ENCODE results near the gene ERF.

Gene ERF

GRCh38 chr19:42271045-42271419 is 16.1 kb upstream of the ERF start:
- H3K9ac ChIP-seq (ENCODE audit: low read length) = peak overlapping the region; percentile 72; the same call in 1 of the 2 replicates
- no peaks in the 10 kb centered on the region for H3K79me2 ChIP-seq (ENCODE audit: insufficient read depth, low read length)
- no peaks in the 10 kb centered on the region for H4K20me1 ChIP-seq (ENCODE audit: insufficient read depth, low read length)
- H3K9me2 ChIP-seq (ENCODE audit: low read depth, low read length) = no peaks in the 10 kb centered on the region
- peaks cover 4% of the 10 kb centered on the region; the same call in 1 of the 2 replicates for H3K36me3 ChIP-seq (ENCODE audit: insufficient read depth, low read length)
- H2AFZ ChIP-seq (ENCODE audit: low read length) = no peak overlapping the region
- peak overlapping the region; percentile 79 for H3K4me2 ChIP-seq (ENCODE audit: low read length)
- no peaks in the 10 kb centered on the region for H3K27me3 ChIP-seq (ENCODE audit: insufficient read depth, low read length)
- peaks cover 30% of the 10 kb centered on the region for H3K4me1 ChIP-seq (ENCODE audit: insufficient read depth, low read length, severe bottlenecking)
- peak overlapping the region; percentile 81 for H3K4me3 ChIP-seq (ENCODE audit: low read depth, low read length, poor library complexity, severe bottlenecking)
- H3K9me3 ChIP-seq (ENCODE audit: low read length) = no peaks in the 10 kb centered on the region
- H3F3A ChIP-seq (ENCODE audit: insufficient read depth, low read length) = no peaks in the 10 kb centered on the region
- TF ChIP-seq, protein P1, sequence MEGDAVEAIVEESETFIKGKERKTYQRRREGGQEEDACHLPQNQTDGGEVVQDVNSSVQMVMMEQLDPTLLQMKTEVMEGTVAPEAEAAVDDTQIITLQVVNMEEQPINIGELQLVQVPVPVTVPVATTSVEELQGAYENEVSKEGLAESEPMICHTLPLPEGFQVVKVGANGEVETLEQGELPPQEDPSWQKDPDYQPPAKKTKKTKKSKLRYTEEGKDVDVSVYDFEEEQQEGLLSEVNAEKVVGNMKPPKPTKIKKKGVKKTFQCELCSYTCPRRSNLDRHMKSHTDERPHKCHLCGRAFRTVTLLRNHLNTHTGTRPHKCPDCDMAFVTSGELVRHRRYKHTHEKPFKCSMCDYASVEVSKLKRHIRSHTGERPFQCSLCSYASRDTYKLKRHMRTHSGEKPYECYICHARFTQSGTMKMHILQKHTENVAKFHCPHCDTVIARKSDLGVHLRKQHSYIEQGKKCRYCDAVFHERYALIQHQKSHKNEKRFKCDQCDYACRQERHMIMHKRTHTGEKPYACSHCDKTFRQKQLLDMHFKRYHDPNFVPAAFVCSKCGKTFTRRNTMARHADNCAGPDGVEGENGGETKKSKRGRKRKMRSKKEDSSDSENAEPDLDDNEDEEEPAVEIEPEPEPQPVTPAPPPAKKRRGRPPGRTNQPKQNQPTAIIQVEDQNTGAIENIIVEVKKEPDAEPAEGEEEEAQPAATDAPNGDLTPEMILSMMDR (IDR thresholded peaks at IDR 0.05; ENCODE audit: low read length) = no peak
- peak overlapping the region; percentile 89 for H3K27ac ChIP-seq (ENCODE audit: low read depth, low read length, poor library complexity, severe bottlenecking)

DNA sequence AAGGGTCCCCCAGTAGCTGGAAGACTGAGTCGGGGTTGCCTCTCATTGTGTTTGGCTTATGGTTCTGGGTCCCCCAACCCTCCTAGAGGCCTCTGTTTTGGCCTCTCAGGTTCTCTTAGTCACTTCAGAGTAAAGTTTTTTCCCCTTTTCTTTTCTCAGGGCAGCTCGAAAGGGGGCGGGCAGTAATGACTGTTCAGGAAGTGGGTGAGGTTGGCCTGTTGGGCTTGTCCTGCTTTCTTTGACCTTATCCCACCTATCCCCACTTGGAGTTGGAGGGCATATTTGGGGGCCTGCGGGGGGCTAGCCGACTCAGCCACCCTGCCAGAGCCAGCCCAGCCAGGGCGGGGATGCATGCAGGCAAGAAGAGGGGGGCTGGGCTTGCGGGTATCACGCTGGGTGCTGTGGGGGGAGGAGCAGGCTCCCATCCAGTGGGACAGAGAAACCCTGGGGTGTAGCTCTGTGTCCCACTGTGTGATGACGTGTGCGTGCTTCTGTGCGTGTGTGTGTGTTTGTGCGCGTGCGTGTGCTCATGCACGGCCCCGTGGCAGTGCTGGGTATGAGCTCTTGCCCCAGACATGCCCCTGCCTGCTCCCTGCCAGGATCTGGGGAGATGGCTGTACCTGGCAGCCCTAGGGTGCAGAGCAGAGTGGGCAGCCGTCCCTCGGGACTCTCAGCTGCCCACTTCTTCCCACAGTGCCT is 15.6 kb upstream of the ERF start:
- no peaks in the 10 kb centered on the region for H3F3A ChIP-seq (ENCODE audit: insufficient read depth, low read length)
- H3K9me2 ChIP-seq (ENCODE audit: low read depth, low read length) = no peaks in the 10 kb centered on the region
- H3K36me3 ChIP-seq (ENCODE audit: insufficient read depth, low read length) = peaks cover 4% of the 10 kb centered on the region; the same call in 1 of the 2 replicates
- peaks cover 30% of the 10 kb centered on the region for H3K4me1 ChIP-seq (ENCODE audit: insufficient read depth, low read length, severe bottlenecking)
- peak overlapping the region; percentile 89 for H3K27ac ChIP-seq (ENCODE audit: low read depth, low read length, poor library complexity, severe bottlenecking)
- no peak overlapping the region for H2AFZ ChIP-seq (ENCODE audit: low read length)
- no peaks in the 10 kb centered on the region for H3K27me3 ChIP-seq (ENCODE audit: insufficient read depth, low read length)
- TF ChIP-seq, protein P1 (IDR thresholded peaks at IDR 0.05; ENCODE audit: low read length) = no peak
- no peak for TF ChIP-seq EZH2 (IDR thresholded peaks at IDR 0.05; ENCODE audit: borderline replicate concordance, low read length)
- no peaks in the 10 kb centered on the region for H4K20me1 ChIP-seq (ENCODE audit: insufficient read depth, low read length)
- H3K9me3 ChIP-seq (ENCODE audit: low read length) = no peaks in the 10 kb centered on the region
- H3K4me3 ChIP-seq (ENCODE audit: low read depth, low read length, poor library complexity, severe bottlenecking) = peak overlapping the region; percentile 81
- no peaks in the 10 kb centered on the region for H3K79me2 ChIP-seq (ENCODE audit: insufficient read depth, low read length)
- H3K9ac ChIP-seq (ENCODE audit: low read length) = peak overlapping the region; percentile 72
- H3K4me2 ChIP-seq (ENCODE audit: low read length) = peak overlapping the region; percentile 79

- Histone ChIP-seq H3K4me2 (ENCODE audit: low read length) (peak overlapping the region; percentile 79), H2AFZ (ENCODE audit: low read length) (no peak overlapping the region), H3K79me2 (ENCODE audit: insufficient read depth, low read length) (no peaks in the 10 kb centered on the region), H3K9ac (ENCODE audit: low read length) (peak overlapping the region; percentile 72), H3K27ac (ENCODE audit: low read depth, low read length, poor library complexity, severe bottlenecking) (peak overlapping the region; percentile 89), H3K9me2 (ENCODE audit: low read depth, low read length) (no peaks in the 10 kb centered on the region), H3K27me3 (ENCODE audit: insufficient read depth, low read length) (no peaks in the 10 kb centered on the region), H3F3A (ENCODE audit: insufficient read depth, low read length) (no peaks in the 10 kb centered on the region), H3K4me3 (ENCODE audit: low read depth, low read length, poor library complexity, severe bottlenecking) (peak overlapping the region; percentile 81), H3K9me3 (ENCODE audit: low read length) (no peaks in the 10 kb centered on the region), H3K4me1 (ENCODE audit: insufficient read depth, low read length, severe bottlenecking) (peaks cover 30% of the 10 kb centered on the region), H4K20me1 (ENCODE audit: insufficient read depth, low read length) (no peaks in the 10 kb centered on the region), H3K36me3 (ENCODE audit: insufficient read depth, low read length) (peaks cover 4% of the 10 kb centered on the region; the same call in 1 of the 2 replicates)
- TF ChIP-seq, protein P1 (IDR thresholded peaks at IDR 0.05; ENCODE audit: low read length) = no peak
- no peak for TF ChIP-seq EZH2 (IDR thresholded peaks at IDR 0.05; ENCODE audit: borderline replicate concordance, low read length)
Observed at GRCh38 chr19:42269478-42270345, 14.8 kb upstream of the ERF start.
